Superior temporal gyrus (tissue), 1 donor: ENCODE results near the gene CRTAP.
"Not testable (repeated sequence)": the region's sequence is repeated elsewhere in the genome, so short reads cannot be mapped to it uniquely, and the experiment has no call there.

Experiments used
- DNase-seq: peaks from one replicate; pipeline ENCODE4 v3.0.0-alpha.2; 2016; ENCODE audit errors: extremely low spot score

Gene CRTAP

DNA sequence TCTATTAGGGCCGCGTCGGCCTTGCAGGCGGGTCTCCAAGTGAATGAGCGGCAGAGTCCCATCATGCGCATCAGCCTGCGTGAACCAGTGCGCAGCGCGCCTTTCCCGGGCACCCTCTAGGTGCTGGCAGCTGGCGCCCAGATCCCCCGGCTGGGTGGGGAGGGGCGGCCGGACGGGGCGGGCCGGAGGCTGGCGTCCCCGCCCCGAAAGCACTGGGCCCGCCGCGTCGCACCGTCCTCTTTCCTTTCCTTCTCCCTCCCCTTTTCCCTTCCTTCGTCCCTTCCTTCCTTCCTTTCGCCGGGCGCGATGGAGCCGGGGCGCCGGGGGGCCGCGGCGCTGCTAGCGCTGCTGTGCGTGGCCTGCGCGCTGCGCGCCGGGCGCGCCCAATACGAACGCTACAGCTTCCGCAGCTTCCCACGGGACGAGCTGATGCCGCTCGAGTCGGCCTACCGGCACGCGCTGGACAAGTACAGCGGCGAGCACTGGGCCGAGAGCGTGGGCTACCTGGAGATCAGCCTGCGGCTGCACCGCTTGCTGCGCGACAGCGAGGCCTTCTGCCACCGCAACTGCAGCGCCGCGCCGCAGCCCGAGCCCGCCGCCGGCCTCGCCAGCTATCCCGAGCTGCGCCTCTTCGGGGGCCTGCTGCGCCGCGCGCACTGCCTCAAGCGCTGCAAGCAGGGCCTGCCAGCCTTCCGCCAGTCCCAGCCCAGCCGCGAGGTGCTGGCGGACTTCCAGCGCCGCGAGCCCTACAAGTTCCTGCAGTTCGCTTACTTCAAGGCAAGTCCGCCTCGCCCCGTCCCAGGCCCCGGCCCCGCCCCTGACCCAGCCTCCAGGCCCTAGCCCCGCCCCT, at the start of gene CRTAP:
CRTAP (plus strand) TSS at position 243 of the 850 bp plus-strand sequence; CDS start at position 307, 64 bp downstream.
- peak; percentile 76 for DNase-seq

DNA sequence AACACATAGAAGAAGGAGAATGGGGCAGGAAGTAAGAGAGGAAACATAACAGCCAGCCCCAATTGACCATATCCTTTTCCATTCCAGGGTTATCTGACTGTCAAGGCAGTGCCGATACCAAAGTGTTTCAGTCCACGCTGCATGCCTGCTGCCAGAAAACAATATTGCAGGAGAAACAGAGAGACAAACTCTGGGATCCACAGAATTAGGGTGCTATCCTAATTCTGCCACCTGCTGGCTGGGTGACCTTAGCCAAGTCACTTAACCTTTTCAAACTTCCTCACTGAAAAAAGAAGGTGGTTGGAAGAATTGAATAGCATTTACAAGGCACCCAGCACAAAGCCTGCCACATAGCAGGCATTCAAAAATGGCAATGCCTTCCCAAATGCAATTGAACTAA, 48.9 kb upstream of the CRTAP start:
- DNase-seq: no peak

- DNase-seq: no peak
Observed at GRCh38 chr3:33067484-33067883, 46.3 kb upstream of the CRTAP start.

- DNase-seq: not testable (repeated sequence)
Observed at GRCh38 chr3:33069862-33070261, 44.0 kb upstream of the CRTAP start.

DNA sequence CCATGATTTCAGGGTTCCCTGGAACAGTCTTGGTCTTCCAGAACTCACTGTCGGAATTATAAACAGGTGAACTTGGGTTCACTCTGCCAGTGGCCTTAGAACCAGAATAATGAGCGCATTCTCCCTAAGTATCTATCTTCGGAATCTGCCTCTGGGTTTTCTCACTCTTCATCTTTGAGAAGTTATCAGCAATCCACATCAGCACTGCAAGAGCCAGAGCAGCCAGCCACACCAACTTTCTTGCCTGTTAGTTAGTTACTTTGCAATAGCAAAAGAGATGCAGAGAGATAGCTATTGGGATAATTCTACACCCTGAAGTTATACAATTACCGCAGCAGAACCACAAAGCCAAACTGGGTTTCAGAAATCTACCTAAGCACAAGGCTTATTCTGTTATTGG, 42.6 kb upstream of the CRTAP start:
- no peak for DNase-seq

DNA sequence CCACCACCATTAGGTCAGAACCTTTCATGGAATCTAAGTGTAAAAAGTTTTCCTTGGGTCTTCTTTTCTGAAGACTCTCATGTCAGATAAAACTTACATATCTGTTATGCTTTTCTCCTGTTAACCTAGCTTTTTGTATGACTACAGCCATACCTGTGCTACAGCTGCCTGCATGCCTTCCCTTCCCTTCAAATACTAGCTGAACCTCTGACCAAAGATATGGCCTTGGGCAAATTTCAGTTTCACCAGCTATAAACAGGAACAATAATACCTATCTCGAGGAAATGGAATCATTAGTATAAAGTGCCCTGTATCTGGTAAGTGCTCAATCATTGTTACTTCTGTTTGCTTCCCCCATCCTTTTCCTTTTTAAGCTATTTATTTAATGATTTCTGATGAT, 41.9 kb upstream of the CRTAP start:
- no peak for DNase-seq

DNA sequence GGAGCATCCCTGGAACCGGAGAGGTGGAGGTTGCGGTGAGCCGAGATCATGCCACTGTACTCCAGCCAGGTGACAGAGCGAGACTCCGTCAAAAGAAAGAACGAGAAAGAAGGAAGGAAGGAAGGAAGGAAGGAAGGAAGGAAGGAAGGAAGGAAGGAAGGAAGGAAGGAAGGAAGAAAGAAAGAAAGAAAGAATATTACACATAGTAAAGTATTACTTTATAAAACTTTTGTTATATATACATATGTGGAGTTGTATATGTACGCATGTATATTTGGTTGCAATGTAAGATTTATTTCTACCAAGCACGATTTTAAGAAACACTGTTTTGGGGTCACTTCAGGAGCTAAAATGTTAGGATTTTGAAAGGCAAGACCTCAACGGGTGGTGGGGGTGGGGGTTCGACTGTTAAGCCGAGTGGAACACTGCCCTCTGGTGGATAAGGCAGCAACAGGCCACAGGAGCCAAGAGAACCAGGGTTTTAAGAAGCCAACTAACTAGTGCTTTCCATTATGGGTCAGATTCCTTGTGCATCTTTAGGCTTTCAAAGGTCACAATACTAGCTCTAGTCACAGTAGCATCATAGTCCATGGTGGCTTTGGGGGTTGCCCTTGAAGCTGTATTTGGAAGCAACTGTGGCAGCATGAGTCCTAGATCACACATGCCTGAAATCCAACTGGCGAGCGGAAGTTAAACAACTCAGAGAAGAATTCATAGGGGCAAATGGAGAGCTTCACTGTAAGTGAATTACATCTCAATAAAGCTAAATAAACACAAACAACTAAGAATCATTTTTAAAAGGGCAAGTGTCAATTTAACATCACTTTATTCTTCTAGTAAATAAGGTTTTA, 39.4 kb upstream of the CRTAP start:
- peak; percentile 81 for DNase-seq

DNA sequence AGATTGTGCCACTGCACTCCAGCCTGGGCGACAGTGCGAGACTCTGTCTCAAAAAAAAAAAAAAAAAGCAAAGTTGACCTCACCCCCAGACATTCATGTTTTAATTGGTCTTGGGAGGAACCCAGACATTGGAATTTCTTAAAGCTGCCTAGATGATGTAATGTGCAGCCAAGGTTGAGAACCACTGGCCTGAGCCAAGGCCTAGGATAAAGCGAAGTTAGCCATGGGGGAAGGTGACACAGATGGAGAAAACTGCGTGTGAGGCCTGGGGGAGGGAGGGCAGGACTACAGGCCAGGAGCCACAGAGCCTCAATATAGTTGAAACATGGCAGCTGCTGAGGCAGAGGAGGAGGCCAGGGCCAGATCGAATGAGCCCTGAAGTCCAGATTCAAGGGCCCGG, 37.8 kb upstream of the CRTAP start:
- DNase-seq: no peak

DNA sequence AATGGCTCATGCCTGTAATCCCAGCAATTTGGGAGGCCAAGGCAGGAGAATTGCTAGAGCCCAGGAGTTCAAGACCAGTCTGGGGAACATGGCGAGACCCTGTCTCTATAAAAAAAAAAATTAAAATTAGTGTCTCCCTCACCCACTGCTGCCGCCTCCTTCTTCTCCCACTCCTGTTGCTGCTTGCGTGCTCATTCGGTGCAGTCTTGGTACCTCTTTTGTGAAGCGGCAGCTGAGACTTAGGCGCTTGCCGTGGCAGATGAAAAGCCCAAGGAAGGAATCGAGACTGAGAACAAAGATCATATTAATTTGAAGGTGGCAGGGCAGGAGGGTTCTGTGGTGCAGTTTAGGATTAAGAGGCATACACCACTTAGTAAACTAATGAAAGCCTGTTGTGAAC, 36.9 kb upstream of the CRTAP start:
- no peak for DNase-seq

- no peak for DNase-seq
Observed at GRCh38 chr3:33077976-33078375, 35.8 kb upstream of the CRTAP start.

DNA sequence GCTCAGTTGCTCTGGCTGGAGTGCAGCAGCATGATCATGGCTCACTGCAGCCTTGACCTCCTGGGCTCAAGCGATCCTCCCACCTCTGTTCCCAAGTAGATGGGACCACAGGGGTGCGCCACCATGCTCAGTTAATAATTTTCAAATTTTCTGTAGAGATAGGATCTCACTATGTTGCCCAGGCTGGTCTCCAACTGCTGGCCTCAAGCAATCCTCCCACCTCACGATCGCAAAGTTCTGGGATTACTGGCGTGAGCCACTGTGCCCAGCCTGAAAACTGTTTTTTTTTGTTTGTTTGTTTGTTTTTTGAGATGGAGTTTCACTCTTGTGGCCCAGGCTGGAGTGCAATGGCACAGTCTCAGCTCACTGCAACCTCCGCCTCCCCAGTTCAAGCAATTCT, 34.0 kb upstream of the CRTAP start:
- DNase-seq: not testable (repeated sequence)

- DNase-seq: no peak
Observed at GRCh38 chr3:33081812-33082211, 32.0 kb upstream of the CRTAP start.

DNA sequence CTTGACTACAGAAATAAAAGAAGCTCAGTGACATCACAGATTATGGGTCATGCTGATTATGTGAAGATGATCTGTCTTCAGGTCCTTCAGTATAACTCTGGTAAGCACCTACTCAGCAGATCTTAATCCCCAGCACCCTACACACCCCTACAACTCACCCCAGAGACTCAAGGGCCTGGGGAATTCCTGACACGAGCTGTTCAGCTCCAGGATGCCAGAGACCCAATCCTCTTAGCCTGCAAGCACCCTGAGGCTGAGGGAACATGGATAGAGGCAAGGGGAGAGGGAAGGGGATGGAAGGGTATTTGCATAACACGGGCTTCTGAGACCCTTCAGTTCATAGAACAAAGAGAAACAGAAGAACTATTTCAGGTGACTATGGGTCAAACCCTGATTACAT, 29.9 kb upstream of the CRTAP start:
- DNase-seq: no peak

DNA sequence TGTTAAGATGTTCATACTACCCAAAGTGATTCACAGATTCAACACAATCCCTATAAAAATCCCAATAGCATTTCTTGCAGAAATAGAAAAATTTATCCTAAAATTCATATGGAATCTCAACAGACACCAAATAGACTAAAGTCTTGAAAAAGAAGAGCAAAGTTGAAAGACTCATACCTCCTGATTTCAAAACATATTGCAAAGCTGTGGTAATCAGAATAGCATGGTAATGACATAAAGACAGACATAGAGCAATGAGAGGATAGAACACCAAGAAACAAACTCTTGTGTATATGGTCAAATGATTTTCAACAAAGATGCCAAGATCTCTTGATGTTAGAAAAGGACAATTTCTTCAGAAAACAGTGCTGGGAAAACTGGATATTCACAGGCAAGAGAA, 25.1 kb upstream of the CRTAP start:
- DNase-seq: no peak

DNA sequence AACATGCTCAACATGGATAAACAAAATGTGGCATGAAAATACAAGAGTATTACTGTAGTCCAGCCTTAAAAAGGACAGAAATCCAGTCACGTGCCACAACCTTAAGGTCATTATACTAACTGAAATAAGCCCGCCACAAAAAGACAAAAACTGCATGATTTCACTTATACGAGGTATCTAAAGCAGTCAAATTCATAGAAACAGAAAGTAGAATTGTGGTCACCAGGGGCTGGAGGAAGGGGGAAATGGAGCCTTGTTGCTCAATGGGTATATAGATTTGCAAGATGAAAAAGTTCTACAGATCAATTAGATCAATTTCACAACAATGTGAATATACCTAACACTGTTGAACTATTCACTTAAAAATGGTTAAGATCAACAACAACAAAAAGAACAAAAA, 24.3 kb upstream of the CRTAP start:
- no peak for DNase-seq

GRCh38 chr3:33091746-33092145, 22.1 kb upstream of the CRTAP start:
- no peak for DNase-seq

- no peak for DNase-seq
Observed at GRCh38 chr3:33092496-33093254, 21.1 kb upstream of the CRTAP start.

GRCh38 chr3:33093847-33094246, 20.0 kb upstream of the CRTAP start:
- DNase-seq: no peak

- DNase-seq: no peak
Observed at GRCh38 chr3:33095436-33095835, 18.4 kb upstream of the CRTAP start.

GRCh38 chr3:33096093-33096868, 17.5 kb upstream of the CRTAP start:
- DNase-seq: peak; percentile 56

DNA sequence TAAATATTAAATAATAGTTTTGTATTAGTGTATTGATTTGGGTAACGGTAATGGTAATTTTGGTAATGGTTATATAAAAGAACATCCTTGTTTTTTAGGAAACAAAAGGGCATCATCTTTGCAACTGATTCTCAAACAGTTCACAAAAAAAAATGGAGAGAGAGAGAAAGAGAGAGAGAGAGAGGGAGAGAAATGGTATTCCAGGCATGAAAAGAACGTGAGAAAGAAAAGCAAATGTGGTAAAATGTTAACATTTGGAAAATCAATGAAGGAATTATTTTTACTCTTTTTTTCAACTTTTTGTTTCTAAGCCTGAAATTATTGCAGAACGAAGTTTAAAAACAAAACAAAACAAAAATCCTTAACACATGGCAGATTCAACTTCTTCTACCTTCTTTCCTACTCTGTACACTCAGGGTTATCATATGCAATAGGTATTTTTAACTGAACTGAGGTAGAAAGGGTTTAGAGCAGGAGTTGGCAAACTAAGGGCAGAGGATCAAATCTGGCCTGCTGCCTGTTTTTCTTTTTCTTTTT, 14.6 kb upstream of the CRTAP start:
- DNase-seq: no peak
